ENCODE measurements around the gene STK32C. TPM values are rescaled to one million over a fixed set of nuclear protein-coding genes. Genes with fewer than 3 reads are reported as not detected.

STK32C gene
- total and polyA plus RNA-seq, 10 of the 15 experiments (the other 5 are each of a cell fraction or from before 2014, with no cell fraction given) = 1.5 to 18.1 (median 6.4) TPM

DNA sequence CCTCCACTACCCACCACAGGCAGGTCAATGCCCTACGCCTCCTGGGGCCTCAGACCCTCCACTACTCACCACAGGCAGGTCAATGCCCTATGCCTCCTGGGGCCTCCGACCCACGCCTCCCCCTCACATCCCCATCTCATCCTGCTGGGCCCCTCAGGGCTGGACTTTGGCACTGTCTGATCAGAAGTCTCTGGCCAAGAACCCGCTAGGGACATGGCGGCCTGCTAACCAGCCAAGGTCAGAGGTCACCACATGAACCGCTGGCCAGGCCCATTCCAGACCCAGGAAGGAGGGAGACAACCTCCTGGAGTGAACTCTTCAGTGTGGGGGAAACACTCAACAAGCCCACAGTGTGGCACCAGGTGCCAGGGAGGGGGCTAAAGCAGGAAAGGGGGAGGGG is 55.8 kb downstream of the STK32C start (continued):
- TF ChIP-seq, protein P1, sequence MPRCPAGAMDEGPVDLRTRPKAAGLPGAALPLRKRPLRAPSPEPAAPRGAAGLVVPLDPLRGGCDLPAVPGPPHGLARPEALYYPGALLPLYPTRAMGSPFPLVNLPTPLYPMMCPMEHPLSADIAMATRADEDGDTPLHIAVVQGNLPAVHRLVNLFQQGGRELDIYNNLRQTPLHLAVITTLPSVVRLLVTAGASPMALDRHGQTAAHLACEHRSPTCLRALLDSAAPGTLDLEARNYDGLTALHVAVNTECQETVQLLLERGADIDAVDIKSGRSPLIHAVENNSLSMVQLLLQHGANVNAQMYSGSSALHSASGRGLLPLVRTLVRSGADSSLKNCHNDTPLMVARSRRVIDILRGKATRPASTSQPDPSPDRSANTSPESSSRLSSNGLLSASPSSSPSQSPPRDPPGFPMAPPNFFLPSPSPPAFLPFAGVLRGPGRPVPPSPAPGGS (IDR thresholded peaks at IDR 0.05; ENCODE audit: borderline replicate concordance, insufficient read depth, low read depth, low read length, poor library complexity, severe bottlenecking) = no peak
- TF ChIP-seq RBBP5 (conservative IDR thresholded peaks at IDR 0.05) (no peak), LARP7 (IDR thresholded peaks at IDR 0.05) (no peak), EGR1 (IDR thresholded peaks at IDR 0.05; ENCODE audit: borderline replicate concordance in 1 of 2, low read depth in 2 of 2, low read length in 2 of 2) (no peak), POLR2AphosphoS5 (IDR thresholded peaks at IDR 0.05; ENCODE audit: low read length) (no peak)
- TF ChIP-seq, protein P2, sequence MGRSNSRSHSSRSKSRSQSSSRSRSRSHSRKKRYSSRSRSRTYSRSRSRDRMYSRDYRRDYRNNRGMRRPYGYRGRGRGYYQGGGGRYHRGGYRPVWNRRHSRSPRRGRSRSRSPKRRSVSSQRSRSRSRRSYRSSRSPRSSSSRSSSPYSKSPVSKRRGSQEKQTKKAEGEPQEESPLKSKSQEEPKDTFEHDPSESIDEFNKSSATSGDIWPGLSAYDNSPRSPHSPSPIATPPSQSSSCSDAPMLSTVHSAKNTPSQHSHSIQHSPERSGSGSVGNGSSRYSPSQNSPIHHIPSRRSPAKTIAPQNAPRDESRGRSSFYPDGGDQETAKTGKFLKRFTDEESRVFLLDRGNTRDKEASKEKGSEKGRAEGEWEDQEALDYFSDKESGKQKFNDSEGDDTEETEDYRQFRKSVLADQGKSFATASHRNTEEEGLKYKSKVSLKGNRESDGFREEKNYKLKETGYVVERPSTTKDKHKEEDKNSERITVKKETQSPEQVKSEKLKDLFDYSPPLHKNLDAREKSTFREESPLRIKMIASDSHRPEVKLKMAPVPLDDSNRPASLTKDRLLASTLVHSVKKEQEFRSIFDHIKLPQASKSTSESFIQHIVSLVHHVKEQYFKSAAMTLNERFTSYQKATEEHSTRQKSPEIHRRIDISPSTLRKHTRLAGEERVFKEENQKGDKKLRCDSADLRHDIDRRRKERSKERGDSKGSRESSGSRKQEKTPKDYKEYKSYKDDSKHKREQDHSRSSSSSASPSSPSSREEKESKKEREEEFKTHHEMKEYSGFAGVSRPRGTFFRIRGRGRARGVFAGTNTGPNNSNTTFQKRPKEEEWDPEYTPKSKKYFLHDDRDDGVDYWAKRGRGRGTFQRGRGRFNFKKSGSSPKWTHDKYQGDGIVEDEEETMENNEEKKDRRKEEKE (IDR thresholded peaks at IDR 0.05) = no peak

DNA sequence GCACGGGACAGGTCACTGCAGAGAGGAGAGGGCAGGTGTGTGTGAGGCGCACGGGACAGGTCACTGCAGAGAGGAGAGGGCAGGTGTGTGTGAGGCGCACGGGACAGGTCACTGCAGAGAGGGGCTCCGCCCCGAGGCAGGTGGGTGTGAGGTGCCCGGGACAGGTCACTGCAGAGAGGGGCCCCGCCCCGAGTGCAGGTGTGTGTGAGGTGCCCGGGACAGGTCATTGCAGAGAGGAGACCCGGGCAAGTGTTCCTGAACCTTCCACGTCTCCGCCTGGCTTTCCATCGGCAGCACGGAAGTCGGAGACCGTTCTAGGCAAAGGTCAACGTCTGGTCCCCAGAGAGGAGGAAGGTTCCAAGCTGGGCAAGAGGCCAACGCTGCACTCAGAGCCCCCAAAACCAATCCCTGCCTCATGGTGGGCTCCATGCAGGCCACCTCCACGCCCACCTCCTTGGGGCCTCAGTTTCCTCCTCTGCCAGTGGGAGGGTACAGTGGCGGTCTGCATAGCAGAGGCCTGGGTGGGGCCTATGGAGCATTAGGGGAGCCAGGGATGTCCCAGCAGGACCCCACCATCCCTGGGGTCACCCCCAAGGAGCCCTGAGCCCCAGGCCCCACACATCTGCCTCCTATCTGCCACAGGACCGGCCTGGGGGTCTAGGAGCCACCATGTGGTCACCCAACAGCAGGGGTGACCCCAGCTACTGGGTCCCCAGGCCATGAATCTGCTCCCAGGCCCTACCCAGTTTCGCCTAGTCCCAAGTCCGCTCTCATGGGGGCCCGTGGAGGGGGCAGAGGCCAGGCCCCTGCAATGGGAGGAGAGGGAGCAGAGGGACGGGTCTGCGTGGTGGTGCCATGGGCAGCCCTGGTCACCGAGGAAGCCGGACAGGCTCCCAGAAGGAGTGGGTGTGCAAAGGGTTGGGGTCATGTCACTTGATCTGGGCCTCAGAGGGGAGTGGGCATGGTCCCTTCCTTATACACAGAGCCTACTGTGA is 57.0 kb downstream of the STK32C start:
- H3K9ac ChIP-seq (ENCODE audit: control insufficient read depth, insufficient read depth, low read length) = no peak overlapping the region
- ChIA-PET POLR2A (no interaction called here), RAD21 (ENCODE audit: unreplicated experiment) (no interaction called here), SMC1A (ENCODE audit: uncharacterized antibody, unreplicated experiment) (no interaction called here), CTCF (no interaction called here)
- H3K9me3 ChIP-seq (replicated peaks; ENCODE audit: control insufficient read depth, insufficient read depth, low read length) = no peaks in the 10 kb centered on the region
- DNase-seq (ENCODE audit: low read depth, low spot score) (no peak), FAIRE-seq (no peak), ATAC-seq (no peak)
- H3K4me3 ChIP-seq = no peak overlapping the region
- H3K27me3 ChIP-seq (replicated peaks in 1 of 2; ENCODE audit: control insufficient read depth in 2 of 2, insufficient read depth in 2 of 2, low read length in 1 of 2) = no peaks in the 10 kb centered on the region
- H3K36me3 ChIP-seq (ENCODE audit: control insufficient read depth in 2 of 2, insufficient read depth in 2 of 2, low read length in 1 of 2) = no peaks in the 10 kb centered on the region
- 55% methylated on average over 27 of the region's 30 CpGs for WGBS (ENCODE audit: insufficient coverage, insufficient replicate concordance, low lambda C conversion rate, missing lambda C conversion rate)
- no peak overlapping the region for H3K4me2 ChIP-seq (ENCODE audit: control insufficient read depth, insufficient read depth)
- H4K20me1 ChIP-seq (ENCODE audit: control insufficient read depth, insufficient read depth) = no peaks in the 10 kb centered on the region
- no peak overlapping the region for H2AFZ ChIP-seq (ENCODE audit: control insufficient read depth, low read depth, low read length)
- no peaks in the 10 kb centered on the region for H3K4me1 ChIP-seq (ENCODE audit: control insufficient read depth, insufficient read depth, low read length)
- H3K79me2 ChIP-seq (ENCODE audit: control insufficient read depth, insufficient read depth, low read length) = no peaks in the 10 kb centered on the region
- in situ Hi-C loops (cut with MboI) = no loop called here
- intact Hi-C loops (cut with micrococcal nuclease; ENCODE audit: unreplicated experiment) = no loop called here
- BruUV-seq (replicated peaks) = no TSS peak
- H3K27ac ChIP-seq (ENCODE audit: control insufficient read depth, insufficient read depth) = no peak overlapping the region
- TF ChIP-seq EGR1 (IDR thresholded peaks at IDR 0.05; ENCODE audit: borderline replicate concordance in 1 of 2, low read depth in 2 of 2, low read length in 2 of 2) = no peak
- TF ChIP-seq WRNIP1 (IDR thresholded peaks at IDR 0.05; ENCODE audit: borderline replicate concordance, low read depth, low read length) = no peak
- TF ChIP-seq SMARCA5 (IDR thresholded peaks at IDR 0.05) = no peak
- TF ChIP-seq HDGF (IDR thresholded peaks at IDR 0.05) = no peak
- no peak for TF ChIP-seq BRCA1 (IDR thresholded peaks at IDR 0.05; ENCODE audit: low read depth, low read length)
- TF ChIP-seq, protein P3, sequence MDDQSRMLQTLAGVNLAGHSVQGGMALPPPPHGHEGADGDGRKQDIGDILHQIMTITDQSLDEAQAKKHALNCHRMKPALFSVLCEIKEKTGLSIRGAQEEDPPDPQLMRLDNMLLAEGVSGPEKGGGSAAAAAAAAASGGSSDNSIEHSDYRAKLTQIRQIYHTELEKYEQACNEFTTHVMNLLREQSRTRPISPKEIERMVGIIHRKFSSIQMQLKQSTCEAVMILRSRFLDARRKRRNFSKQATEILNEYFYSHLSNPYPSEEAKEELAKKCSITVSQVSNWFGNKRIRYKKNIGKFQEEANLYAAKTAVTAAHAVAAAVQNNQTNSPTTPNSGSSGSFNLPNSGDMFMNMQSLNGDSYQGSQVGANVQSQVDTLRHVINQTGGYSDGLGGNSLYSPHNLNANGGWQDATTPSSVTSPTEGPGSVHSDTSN (IDR thresholded peaks at IDR 0.05; ENCODE audit: insufficient replicate concordance, low read depth, low read length) = no peak
- TF ChIP-seq, protein P4, sequence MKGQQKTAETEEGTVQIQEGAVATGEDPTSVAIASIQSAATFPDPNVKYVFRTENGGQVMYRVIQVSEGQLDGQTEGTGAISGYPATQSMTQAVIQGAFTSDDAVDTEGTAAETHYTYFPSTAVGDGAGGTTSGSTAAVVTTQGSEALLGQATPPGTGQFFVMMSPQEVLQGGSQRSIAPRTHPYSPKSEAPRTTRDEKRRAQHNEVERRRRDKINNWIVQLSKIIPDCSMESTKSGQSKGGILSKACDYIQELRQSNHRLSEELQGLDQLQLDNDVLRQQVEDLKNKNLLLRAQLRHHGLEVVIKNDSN (IDR thresholded peaks at IDR 0.05; ENCODE audit: borderline replicate concordance, extremely low read length, insufficient read depth, low read depth, low read length) = no peak
- TF ChIP-seq IKZF2 (IDR thresholded peaks at IDR 0.05) = no peak

Measured in GM12878 (cell line).